Mammary epithelial cell (primary cell): ENCODE data around the gene FKBP10.

Experiments
- EZH2 ChIP-seq: IDR thresholded peaks from 2 replicates; pipeline ENCODE4 v1.6.1; 2012; ENCODE audit warnings: low read length, inconsistent platforms, borderline replicate concordance
- TF ChIP-seq, protein P1 (sequence below), 2 donors: IDR thresholded peaks in 1 of 2; conservative IDR thresholded peaks in 1 of 2; 2 replicates each; pipeline ENCODE4 v1.5.1; 2011 to 2012; ENCODE audit warnings: inconsistent platforms in 2 of 2, low read length in 2 of 2, mild to moderate bottlenecking in 2 of 2, control low read depth in 1 of 2, low read depth in 1 of 2; ENCODE audit not compliant: insufficient read depth in 1 of 2; ENCODE audit errors: extremely low read depth in 1 of 2

DNA sequence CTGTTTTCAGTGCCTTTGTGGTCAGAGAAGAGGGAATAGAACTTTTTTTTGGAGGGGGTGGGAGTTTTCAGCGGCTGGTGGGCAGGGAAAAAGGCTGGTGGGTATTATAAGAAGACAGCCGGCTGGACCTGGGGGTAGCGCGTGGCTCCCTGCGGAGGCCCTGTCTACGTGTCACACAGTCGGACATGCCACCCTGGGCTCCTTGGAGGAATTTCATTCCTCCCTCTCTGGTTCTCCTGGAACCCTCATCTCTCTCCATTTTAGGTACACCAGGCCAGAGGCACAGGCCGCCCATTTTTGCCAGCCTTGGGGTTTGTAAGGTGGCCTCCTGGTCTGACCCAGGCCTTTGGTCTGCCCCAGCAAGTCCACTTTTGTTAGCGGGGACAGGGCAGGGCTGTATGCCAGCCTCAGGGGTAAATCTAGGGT is 908 bp downstream of the FKBP10 start:
- TF ChIP-seq, protein P1, sequence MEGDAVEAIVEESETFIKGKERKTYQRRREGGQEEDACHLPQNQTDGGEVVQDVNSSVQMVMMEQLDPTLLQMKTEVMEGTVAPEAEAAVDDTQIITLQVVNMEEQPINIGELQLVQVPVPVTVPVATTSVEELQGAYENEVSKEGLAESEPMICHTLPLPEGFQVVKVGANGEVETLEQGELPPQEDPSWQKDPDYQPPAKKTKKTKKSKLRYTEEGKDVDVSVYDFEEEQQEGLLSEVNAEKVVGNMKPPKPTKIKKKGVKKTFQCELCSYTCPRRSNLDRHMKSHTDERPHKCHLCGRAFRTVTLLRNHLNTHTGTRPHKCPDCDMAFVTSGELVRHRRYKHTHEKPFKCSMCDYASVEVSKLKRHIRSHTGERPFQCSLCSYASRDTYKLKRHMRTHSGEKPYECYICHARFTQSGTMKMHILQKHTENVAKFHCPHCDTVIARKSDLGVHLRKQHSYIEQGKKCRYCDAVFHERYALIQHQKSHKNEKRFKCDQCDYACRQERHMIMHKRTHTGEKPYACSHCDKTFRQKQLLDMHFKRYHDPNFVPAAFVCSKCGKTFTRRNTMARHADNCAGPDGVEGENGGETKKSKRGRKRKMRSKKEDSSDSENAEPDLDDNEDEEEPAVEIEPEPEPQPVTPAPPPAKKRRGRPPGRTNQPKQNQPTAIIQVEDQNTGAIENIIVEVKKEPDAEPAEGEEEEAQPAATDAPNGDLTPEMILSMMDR (conservative IDR thresholded peaks at IDR 0.05 in 1 of 2, IDR thresholded peaks at IDR 0.05 in 1 of 2; ENCODE audit: extremely low read depth in 1 of 2, insufficient read depth in 1 of 2, low read depth in 1 of 2, low read length in 2 of 2) = no peak
- no peak for TF ChIP-seq EZH2
